Measurements from ENCODE around the gene FRY.

The FRY gene

DNA sequence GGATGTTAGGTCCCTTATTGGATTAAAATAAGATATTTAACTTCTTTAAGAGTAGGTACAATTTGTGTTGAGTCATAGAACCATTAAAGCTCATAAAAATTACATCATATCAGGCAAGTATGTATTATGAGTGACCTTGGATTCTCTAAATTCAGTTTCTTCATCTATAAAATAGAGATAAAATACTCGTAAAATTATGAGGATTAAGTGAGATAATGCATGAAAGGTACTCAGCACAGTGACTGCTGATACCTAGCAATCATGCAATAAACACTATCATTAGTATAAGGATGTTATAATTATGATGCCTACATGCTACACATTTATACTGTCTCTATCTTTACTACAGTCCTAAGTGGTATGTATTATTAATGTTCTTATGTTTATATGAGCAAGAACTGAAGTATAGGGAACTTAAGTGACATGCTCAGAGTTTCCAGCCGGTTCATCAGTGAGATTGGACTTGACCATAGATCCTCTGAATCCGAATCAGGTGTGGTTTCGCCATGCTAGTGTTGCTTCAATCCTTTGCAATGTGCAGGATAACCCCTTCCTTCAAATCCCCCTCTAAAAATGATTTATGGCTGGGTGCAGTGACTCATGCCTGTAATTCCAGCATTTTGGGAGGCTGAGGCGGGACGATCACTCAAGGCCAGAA, 22.9 kb upstream of the FRY start:
- TF ChIP-seq POLR2AphosphoS5 (IDR thresholded peaks at IDR 0.05; ENCODE audit: low read depth, low read length) (no peak), SIN3A (IDR thresholded peaks at IDR 0.05; ENCODE audit: borderline replicate concordance, insufficient read depth, low read length) (no peak), FOXP2 (optimal IDR thresholded peaks at IDR 0.05; ENCODE audit: borderline replicate concordance, extremely low read depth, extremely low read length, insufficient read depth) (no peak)

DNA sequence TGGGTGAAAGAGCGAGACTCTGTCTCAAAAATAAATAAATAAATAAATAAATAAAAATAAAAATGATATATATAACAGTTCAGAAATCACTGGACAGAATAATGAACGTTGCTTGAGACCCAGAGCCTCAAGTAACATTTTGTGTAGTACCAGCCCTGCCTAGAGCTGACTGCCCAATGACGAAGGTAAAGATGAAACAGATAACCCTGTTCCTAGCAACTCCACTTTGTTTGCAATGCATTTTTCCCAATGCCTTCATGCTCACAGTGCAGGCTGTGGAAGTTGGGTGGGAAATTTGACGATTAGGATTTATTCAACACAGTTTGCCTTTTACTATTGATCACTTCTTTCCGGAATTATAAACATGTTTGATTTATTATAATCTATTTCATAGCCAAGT, 22.2 kb upstream of the FRY start:
- TF ChIP-seq FOXP2 (optimal IDR thresholded peaks at IDR 0.05; ENCODE audit: borderline replicate concordance, extremely low read depth, extremely low read length, insufficient read depth): no peak
- no peak for TF ChIP-seq POLR2AphosphoS5 (IDR thresholded peaks at IDR 0.05; ENCODE audit: low read depth, low read length)
- no peak for TF ChIP-seq REST (IDR thresholded peaks at IDR 0.05; ENCODE audit: insufficient read depth in 1 of 2, low read depth in 2 of 2, low read length in 2 of 2)
- no peak for TF ChIP-seq TAF1 (IDR thresholded peaks at IDR 0.05; ENCODE audit: borderline replicate concordance, insufficient read depth, low read length)
- no peak for TF ChIP-seq SIN3A (IDR thresholded peaks at IDR 0.05; ENCODE audit: borderline replicate concordance, insufficient read depth, low read length)

DNA sequence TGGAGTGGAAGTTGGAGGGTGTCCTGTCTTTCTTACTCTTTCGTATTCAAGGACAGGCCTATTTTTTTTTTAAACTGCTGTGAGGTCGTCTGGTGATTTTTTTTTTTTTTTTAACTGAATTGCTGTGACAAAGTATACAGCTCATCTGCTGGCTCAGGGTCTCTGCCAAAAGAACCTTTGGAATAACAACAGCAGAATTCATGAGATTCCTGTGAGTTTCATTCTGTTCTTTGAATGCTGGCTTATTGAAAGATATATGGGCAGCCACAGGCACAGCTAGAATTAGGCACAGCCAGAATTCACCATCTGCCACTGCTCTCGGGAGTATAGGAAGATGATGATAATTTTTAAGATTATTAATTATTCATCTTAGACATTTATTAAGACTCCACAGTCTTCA, 21.4 kb upstream of the FRY start:
- TF ChIP-seq FOXP2 (optimal IDR thresholded peaks at IDR 0.05; ENCODE audit: borderline replicate concordance, extremely low read depth, extremely low read length, insufficient read depth) (no peak), SIN3A (IDR thresholded peaks at IDR 0.05; ENCODE audit: borderline replicate concordance, insufficient read depth, low read length) (no peak), REST (IDR thresholded peaks at IDR 0.05; ENCODE audit: insufficient read depth in 1 of 2, low read depth in 2 of 2, low read length in 2 of 2) (no peak), POLR2AphosphoS5 (IDR thresholded peaks at IDR 0.05; ENCODE audit: low read depth, low read length) (no peak), TAF1 (IDR thresholded peaks at IDR 0.05; ENCODE audit: borderline replicate concordance, insufficient read depth, low read length) (no peak)

- TF ChIP-seq SIN3A (IDR thresholded peaks at IDR 0.05; ENCODE audit: borderline replicate concordance, insufficient read depth, low read length) (no peak), POLR2AphosphoS5 (IDR thresholded peaks at IDR 0.05; ENCODE audit: low read depth, low read length) (no peak), FOXP2 (optimal IDR thresholded peaks at IDR 0.05; ENCODE audit: borderline replicate concordance, extremely low read depth, extremely low read length, insufficient read depth) (no peak), TAF1 (IDR thresholded peaks at IDR 0.05; ENCODE audit: borderline replicate concordance, insufficient read depth, low read length) (no peak)
Measured at GRCh38 chr13:32011971-32012370, 19.6 kb upstream of the FRY start.

DNA sequence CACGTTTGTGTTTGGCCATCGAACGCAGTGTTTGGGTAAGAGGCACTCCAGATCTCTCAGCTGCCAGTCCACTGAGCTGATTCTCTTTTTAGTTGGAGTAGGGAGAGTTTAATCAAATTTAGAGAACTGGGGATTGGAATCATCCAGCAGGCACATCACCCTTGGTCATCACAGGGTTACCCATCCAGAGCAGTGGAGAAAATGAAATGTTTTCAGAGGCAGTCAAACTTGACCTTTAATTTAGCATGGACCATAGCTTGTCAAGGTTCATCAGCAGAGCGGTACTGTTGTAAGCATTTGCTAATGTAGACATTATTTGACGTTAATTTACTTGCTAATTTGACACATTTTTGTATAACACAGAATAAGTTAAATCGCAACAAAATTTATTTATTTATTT, 18.4 kb upstream of the FRY start:
- TF ChIP-seq FOXP2 (optimal IDR thresholded peaks at IDR 0.05; ENCODE audit: borderline replicate concordance, extremely low read depth, extremely low read length, insufficient read depth) (no peak), REST (IDR thresholded peaks at IDR 0.05; ENCODE audit: insufficient read depth in 1 of 2, low read depth in 2 of 2, low read length in 2 of 2) (no peak), SIN3A (IDR thresholded peaks at IDR 0.05; ENCODE audit: borderline replicate concordance, insufficient read depth, low read length) (no peak), POLR2AphosphoS5 (IDR thresholded peaks at IDR 0.05; ENCODE audit: low read depth, low read length) (no peak), TAF1 (IDR thresholded peaks at IDR 0.05; ENCODE audit: borderline replicate concordance, insufficient read depth, low read length) (no peak)

DNA sequence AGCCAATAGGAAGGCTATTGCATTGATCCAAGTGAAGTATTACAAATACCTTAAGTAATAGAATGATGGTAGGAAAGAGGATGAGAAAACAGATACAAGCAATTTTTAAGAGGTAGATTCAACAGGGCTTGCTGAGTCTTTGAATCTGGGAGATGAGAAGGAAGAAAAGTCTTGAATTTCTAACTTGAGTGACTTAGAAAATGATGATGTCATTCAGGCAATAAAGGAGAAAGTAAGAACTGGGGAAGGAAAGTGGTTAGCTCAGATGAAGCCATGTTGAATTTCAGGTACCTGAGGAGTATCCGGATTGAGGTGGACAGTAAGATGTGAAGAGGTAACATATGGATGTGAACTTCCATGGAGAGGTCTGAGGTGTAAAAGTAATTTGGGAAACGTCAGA, 15.5 kb upstream of the FRY start:
- no peak for TF ChIP-seq FOXP2 (optimal IDR thresholded peaks at IDR 0.05; ENCODE audit: borderline replicate concordance, extremely low read depth, extremely low read length, insufficient read depth)
- TF ChIP-seq SIN3A (IDR thresholded peaks at IDR 0.05; ENCODE audit: borderline replicate concordance, insufficient read depth, low read length): no peak
- TF ChIP-seq TAF1 (IDR thresholded peaks at IDR 0.05; ENCODE audit: borderline replicate concordance, insufficient read depth, low read length): no peak
- TF ChIP-seq POLR2AphosphoS5 (IDR thresholded peaks at IDR 0.05; ENCODE audit: low read depth, low read length): no peak
- no peak for TF ChIP-seq REST (IDR thresholded peaks at IDR 0.05; ENCODE audit: insufficient read depth in 1 of 2, low read depth in 2 of 2, low read length in 2 of 2)
